HG02970 (cell line): ENCODE results near the gene GALR1.
"Not testable (repeated sequence)": the region's sequence is repeated elsewhere in the genome, so short reads cannot be mapped to it uniquely, and the experiment has no call there.

Experiments
- ATAC-seq: cut with Tn5 transposase; IDR thresholded peaks from one replicate; pipeline ENCODE4 v1.9.1; 2021; ENCODE audit warnings: mild to moderate bottlenecking, moderate library complexity, moderate number of reproducible peaks; ENCODE audit not compliant: unreplicated experiment, low FRiP score

The GALR1 gene

DNA sequence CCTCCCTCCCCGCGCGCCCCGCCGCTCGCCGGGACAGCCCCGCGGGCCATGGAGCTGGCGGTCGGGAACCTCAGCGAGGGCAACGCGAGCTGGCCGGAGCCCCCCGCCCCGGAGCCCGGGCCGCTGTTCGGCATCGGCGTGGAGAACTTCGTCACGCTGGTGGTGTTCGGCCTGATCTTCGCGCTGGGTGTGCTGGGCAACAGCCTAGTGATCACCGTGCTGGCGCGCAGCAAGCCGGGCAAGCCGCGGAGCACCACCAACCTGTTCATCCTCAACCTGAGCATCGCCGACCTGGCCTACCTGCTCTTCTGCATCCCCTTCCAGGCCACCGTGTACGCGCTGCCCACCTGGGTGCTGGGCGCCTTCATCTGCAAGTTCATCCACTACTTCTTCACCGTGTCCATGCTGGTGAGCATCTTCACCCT is 865 bp downstream of the GALR1 start:
- no peak for ATAC-seq

DNA sequence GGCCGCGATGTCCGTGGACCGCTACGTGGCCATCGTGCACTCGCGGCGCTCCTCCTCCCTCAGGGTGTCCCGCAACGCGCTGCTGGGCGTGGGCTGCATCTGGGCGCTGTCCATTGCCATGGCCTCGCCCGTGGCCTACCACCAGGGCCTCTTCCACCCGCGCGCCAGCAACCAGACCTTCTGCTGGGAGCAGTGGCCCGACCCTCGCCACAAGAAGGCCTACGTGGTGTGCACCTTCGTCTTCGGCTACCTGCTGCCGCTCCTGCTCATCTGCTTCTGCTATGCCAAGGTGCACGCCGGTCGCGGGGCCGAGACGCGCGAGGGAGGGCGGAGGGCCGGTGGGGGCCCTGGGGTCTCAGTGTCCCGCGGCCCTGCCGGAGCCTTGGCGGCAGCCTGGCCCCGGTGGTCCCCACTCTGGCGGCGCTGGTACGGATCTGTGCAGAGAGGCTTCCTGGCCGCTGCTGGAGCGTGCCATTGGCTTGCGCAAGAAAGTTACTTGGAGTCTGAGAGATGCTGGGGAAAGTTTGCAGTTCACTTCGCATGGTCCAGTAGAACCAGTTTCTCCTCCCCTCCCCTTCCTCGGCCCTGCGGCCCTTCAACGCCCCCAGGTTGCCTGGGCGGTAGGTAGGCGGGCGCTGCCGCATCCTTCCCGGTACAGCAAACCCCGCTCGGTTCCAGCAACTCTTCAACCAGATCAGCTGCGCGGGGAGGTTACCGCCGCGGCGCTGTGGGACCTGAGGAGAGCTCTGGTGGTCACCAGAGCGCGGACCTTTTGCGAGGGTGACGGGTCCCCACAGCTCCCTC is 1.5 kb downstream of the GALR1 start:
- no peak for ATAC-seq

DNA sequence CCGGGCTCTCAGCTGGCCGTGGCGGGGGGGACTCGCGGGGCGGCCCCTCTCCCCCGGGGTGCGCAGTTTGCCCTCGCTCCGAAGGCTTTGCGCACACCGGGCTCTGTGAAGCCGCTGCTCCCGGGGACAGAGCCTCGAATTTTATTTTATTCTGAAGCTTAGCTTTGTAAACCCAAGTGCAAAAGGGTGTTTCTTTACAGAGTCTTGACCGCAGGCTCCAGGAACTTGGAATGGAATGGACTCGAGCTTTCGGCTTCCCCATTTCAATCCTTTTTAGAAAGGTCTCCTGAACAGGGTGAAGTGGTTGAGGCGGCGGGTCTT is 2.0 kb downstream of the GALR1 start:
- no peak for ATAC-seq

DNA sequence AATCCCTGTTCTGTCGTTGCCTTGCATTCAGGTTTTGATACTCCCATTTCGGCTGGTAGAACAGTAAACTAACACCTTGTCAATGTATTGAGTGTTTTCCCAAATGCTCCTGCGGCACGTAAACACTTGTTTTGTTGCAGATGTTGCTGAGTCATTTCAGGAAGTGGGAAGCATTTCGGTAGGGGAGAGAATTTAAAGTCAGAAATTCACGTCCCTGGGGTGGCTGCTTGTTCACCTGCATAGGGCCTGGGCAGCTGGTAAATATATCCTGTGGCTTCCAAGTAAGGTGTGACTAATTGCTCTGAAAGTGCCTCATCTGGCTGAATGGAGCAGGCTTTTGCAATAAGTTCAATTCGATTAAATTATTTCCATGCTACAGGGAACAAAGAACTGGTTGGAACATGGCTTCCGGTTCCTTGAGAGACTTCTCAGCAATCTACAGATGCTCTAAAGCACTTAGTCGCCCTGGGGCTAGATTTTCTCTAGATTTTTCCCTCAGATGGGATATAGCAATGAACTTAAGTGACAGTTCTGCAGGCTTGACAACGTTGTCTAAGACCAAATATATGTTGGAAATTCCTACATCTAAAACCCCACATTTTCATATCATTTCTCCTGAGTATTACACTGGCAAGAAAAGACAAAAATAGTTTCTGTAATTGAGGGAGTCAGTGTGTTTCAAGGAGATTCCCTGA is 5.2 kb downstream of the GALR1 start:
- ATAC-seq = no peak

DNA sequence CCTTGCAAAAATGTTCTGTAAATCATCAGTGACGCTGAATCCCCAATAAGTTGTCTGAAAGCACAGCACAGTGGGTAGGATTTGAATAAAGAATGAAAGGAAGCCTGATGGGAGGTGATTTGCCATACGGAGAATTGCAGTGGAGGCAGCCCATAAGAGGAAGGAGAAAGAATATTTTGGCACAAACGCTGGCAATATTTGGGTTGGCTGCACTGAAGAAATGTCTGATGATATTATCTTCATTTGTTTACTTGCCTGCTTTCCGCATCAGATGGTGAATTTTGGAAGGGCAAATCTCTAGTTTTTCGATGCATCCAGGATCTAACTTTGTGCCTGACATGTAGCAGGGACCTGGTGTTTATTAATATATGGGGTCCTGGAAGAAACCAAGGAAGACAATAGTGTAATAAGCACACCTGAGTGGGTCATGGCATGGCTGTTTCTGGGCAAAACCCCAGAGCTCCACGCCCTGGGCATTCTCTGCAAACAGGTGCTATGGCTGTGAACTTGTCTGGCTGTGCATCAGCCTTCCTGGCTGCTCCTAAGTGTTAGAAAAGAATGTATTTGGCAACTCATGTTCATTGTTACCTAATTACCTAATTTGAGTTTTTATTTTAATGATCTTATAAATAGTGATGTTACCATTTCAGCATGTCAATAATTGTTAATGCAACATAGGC is 5.9 kb downstream of the GALR1 start:
- no peak for ATAC-seq

DNA sequence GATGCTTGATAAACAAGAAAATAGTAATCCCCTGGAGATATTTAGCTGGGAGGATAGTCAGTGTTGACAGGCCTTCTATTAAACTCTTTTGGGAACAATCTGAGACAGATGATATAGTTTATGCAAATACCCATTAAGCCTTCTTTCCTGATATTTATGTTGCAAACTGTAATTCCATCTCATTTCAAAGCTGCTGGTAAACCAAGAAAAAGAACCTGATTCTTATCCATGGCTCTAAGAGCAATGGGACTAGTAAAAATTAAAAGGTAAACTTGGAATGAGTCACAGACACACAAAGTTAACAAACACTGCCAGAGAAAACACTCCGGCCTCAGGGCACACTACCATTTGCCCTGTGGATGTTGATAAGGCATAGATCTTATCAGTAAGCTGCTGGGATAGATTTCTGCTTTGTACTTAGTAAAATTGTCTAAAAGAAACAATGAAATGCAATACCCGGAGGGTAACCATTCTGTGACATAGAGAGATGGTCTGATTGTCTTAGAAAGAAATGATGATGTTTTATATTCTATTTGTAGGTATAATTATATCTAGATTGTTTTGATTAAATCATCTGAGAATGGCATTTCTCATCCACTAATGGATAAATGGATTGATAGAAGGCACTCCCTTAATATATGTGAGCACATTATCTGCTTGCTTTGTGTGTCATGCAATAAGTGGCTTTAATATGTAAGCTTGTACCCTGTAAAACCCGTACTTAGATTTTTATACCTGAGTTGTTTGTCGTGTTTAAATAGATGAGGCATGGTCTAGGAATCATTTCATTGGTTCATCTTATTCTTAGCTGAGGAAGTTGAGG is 13.2 kb downstream of the GALR1 start:
- no peak for ATAC-seq

DNA sequence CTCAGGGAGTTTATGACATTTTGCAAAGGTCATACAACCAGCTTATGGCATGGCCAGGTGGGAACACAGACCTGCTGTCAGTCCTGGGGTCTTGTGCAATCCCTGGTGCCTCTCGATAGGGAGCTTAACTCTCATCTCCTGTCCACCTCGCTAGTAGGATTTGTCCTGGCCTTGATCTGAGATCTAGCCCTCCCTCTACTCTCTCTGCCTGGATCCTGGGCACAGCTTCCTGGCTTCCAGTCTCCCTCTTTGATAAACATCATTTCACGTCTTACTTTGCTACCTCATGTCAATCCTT is 13.8 kb downstream of the GALR1 start:
- ATAC-seq = no peak

DNA sequence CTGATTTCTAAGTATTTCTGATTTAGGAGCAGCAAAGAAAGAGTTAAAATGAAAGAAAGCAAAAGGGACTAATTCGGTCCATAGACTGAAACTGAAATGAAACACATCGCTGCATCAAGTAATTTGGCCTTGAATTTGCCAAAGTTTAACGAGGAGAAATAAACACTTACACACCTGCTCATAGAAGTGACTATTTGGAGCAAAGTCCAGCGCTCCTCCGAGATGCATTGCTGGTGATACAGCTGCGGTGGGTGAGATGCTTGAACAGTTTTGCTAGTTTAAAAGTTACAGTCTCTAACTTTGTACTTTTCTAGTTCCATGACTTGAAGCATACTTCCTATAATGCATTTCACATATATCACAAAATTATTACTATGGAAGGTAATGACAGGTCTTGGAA is 18.3 kb downstream of the GALR1 start:
- ATAC-seq = no peak

DNA sequence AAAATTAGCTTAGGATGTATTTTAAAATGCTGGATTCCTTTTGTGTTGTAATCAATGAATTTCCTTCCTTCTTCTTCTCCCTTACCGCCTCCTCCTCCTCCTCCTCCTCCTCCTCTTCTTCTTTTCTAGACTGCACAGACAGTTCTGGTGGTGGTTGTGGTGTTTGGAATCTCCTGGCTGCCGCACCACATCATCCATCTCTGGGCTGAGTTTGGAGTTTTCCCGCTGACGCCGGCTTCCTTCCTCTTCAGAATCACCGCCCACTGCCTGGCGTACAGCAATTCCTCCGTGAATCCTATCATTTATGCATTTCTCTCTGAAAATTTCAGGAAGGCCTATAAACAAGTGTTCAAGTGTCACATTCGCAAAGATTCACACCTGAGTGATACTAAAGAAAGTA is 18.8 kb downstream of the GALR1 start:
- ATAC-seq = no peak

DNA sequence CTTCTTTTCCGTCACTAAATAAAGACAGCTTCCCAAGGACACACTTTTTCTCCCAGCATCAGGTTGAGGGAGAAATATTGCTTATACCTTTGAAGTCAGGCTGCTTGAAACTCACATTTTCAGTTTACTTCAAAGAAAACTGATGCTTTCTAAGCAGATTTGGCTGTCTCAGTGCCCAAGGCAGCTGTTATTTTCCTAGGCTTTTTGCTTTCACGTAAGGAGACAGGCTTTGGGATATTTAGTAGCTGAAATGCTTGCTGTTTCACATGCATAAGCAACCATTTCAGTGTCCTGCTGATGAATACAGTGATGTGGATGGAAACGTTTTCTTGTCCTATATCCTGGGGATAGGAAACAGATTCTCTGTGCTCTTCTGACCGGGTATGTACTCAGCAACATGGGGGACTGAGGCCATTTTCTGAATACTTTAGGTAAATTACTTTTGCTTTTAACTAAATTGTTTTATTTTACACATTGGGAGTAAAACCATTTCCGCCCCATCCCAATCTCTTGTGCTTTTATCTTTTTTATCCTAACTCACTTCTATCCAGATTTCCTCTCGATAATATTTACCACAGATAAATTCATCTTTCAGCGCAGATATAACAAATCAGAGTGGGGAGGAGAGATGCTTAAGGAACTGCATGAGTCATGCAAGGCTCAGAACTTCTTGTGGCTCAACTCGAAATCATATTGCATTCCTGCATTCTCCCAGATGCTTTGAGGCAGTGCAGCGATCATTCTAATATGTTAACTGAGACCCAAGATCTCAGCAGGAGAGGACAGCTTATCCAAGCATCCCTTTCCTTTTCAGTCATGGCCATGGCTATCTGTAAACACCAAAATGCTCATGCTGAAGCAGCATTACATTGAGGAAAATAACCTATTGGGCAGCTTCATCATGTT is 22.2 kb downstream of the GALR1 start:
- ATAC-seq = no peak

DNA sequence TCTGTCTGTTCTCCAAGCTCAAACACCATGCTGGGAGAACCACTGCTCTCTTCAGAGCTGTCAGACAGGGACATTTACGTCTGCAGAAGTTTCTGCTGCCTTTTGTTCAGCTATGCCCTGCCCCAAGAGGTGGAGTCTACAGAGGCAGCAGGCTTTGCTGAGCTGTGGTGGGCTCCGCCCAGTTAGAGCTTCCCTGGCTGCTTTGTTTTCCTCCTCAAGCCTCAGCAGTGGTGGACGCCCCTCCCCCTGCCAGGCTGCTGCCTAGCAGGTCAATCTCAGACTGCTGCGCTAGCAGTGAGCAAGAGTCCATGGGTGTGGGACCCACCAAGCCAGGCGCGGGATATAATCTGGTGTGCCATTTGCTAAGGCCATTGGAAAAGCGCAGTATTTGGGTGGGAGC is 41.2 kb downstream of the GALR1 start:
- not testable (repeated sequence) for ATAC-seq

DNA sequence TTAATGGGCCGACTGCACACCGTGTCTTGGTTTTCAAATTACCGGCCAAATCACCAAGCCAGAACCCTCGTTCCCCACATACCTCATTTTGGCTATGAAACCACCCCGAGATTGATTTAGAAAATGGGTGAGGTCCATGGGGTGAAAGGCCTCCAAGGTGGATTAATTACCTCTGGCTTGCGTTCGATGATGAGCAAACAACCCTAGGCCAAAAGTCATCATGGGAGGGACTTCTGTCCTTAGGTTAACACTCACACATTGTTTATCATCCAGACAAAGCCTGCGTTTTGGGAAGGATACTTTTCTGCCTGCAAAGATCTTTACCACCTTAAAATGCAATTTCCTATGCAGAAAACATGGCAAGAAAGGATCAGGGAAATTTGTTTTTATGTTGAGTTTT is 48.5 kb downstream of the GALR1 start:
- no peak for ATAC-seq

DNA sequence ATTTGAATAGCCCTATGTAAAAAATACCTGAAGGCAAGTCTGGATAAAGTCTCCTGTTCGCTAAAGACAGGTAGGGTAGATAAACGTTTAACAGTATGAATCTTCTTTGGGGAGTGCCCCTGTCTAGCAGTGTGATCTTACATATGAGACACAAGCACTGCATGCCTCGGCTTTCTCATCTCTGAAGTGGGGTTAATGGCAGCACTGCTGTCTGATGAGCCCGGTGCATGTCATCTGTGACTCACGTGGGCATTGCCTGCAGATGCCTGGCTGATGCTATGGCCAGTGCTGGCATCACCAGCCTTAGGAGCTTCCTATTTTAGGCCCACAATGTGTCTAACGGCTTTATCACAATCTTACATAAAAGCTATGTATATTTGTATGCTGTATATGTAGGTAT is 50.1 kb downstream of the GALR1 start:
- ATAC-seq = no peak

DNA sequence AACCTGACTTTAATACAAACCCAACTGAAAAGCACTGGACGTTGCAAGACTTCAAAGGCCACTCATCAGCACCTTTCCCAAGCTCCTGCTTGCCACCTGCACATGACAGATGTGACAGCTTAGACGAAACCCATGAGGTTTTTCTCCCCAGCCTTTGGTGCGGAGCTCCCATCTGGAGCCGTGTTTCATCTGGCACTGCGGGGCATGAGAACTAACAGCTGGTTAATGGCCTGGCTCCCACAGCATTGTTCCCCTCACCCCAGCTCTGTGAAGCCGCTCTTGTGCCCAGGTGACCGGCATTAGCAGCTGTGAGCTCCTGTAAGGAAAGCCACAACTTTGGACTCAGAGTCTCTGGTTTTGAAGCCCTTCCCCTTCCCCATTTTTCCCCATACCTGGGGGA is 50.9 kb downstream of the GALR1 start:
- ATAC-seq = no peak

DNA sequence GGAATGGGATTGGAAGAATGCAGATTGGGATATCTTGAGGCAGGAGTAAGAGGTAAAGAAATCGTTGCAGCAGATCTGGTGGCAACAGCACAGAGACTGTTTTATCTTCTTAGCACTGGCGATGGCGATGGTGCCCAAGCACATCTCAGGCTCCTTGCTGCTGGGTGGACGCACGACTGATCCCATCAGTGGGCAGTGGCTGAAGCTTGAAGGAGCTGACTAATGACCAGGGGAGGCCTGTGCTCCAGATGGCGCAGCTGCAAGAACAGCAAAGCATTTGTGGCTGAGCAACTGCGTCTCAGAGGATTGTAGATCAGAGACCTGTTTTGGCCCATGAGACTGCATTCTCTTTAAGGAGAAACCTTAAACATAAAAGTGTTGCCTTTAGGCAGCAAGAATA is 54.6 kb downstream of the GALR1 start:
- ATAC-seq = no peak

DNA sequence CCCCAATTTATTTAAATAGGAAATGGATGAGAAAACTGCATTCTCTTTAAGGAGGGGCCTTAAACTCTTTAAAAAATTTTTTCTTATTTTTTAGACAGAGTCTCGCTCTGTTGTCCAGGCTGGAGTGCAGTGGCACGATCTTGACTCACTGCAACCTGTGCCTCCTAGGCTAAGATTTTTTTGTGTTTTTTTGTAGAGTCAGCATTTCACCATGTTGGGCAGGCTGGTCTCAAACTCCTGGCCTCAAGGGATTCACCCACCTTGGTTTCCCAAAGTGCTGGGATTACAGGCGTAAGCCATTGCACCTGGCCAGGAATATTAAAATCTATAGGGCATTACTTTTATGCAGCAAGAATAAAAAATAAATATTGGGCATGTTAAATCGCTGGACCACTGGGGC is 56.0 kb downstream of the GALR1 start:
- no peak for ATAC-seq

DNA sequence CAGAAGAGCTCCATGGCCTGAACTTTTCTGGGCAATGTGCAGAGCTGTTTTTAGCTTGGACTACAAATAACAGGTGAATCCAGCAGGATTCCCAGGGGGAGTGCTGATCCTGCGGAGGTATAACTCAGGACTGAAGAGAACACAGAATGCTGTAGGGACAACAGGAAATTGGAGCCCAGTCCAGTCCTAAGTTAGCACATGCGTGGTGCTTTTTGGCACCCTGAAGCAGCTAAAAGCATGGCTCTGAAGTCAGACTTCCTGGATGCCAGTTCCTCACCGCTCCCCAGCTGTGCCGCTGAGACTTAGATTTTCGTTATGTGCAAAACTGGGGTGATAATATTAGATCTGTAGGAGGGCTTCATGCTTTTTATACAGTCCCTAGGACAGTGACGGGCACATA is 58.6 kb downstream of the GALR1 start:
- no peak for ATAC-seq

DNA sequence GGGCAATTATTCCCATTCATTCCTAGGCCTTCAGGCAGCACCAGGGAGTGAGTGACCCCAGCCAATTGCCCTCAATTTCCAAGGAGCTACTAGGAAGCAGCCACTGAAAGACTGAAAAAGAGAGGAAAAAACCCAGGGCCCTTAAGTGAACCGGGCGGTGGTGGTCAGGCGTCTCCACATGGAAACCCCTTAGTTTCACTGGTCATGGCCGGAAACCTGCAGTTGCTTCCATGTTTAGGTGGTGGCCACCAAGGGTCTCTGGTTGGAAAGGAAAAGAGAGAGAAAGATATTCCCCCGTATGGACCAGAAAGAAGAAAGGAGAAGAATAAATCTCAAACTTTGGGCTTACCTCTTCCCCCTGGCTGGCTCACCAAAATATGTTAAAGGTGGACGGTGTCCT is 64.9 kb downstream of the GALR1 start:
- no peak for ATAC-seq

DNA sequence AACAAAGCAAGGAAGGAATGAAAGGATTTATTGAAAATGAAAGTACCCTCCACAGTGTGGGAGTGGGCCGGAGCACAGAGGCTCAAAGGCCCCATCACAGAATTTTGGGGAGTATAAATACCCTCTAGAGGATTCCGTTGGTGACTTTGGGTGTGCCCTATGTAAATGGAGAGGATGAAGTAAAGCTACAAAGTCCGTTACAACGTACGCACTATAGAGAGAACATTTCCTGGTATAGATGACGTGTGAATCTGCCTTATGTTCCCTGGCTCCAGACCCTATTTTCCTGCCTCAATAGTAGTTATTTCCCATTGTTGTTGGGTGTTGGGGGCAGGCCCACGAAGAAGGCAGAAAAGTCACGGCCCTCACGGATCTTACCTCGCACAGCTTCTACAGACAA is 65.3 kb downstream of the GALR1 start:
- no peak for ATAC-seq

DNA sequence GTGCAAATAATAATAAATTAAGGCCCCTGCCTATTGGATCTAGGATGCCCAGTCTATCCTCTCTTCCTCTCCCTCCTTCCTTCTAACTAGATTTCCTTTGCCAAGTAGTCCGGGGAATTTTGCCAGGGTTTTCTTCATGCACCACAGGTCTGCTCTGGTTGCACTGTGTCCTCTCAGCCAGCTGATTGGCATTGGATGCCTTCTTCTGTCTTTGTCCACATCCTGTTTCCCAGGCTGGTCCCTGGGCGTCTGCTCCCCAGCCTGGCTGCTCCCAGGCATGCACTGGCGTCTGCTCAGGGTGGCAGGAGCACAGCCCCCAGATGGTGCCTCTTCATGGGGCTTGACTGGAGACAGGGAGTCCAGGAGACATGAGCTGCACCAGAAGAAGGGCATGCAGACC is 66.4 kb downstream of the GALR1 start:
- no peak for ATAC-seq
